ENCODE measurements around the gene LCE1E.

The LCE1E gene

DNA sequence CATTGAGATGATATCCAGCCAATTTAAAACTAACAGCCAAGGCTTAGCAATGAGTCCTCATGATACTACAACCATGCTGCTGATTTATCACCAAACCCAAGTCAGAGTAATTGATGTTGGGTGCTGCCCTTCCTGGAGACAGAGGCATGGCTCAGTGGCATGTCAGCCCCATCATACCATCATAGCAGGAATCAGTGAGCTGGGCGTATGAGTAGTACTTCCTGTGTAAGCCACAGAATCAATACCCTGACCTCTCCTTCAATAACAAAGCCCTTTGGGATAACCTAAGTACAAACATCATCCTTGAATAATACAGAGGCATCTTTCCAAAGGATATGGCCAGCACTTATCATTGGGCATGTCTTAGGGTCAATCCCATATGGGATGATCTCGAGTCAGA lies 3.0 kb upstream of the LCE1E start:
- no peak for DNase-seq

DNA sequence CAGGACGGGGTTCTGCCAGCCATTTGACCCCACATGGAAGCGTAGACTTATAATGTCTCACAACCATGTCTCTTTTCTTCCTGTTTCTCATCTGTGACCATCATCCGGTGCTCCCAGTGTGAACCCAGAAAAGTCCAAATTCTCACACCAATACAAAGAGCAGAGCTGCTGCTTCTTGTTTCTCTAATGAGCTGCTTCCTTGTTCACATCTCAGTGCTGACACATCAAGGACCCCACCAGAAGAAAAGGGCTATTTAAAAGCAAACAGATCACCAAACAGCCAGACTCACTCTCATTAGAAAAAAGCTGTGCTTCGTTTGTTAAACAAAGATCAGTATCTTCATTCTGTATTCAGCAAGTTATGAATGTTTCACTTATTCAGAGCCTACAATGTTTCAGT lies 9.6 kb downstream of the LCE1E start:
- DNase-seq: no peak

DNA sequence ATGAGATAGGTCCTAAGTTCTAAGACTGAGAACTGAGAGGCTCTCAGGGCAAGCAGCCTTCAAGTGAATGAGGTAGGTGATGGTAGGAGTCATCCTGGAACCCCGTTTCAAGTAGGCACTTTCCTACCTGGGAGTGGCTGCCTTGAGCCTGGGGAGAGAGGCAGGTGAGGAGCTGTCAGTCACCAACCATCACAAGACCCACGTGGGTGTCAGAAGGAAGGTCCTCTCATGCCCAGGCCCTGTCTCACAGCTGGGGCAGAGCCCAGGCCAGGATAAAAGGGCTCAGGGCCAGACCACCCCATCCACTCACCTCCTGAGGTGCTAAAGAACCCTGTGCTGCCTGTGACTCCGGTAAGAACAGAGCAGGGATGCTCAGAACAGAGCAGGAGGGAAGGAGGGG lies 10.4 kb downstream of the LCE1E start, which contains the start of gene LCE1D:
Gene LCE1D (plus strand): TSS at position 301 of the 400 bp plus-strand sequence. CDS start 1,074 bp downstream, outside the sequence.
- DNase-seq: no peak

DNA sequence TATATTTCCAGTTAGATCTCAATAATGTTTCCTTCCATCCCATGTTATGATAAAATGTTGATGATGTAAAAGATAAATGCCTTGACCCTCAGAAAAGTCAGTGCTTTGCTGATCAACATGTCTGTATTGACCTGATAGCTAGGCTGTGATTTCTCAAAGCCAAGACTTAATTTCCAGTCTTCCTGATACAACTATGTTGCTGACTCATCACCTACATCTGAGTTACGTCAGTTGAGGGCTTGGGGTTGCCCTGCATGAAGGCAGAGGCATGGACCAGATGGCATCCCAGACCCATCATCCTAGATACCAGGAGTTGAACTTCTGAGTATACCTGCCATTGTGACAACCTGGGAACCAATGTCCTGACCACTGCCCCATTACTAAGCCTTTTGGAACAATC lies 15.3 kb downstream of the LCE1E start:
- DNase-seq: no peak

DNA sequence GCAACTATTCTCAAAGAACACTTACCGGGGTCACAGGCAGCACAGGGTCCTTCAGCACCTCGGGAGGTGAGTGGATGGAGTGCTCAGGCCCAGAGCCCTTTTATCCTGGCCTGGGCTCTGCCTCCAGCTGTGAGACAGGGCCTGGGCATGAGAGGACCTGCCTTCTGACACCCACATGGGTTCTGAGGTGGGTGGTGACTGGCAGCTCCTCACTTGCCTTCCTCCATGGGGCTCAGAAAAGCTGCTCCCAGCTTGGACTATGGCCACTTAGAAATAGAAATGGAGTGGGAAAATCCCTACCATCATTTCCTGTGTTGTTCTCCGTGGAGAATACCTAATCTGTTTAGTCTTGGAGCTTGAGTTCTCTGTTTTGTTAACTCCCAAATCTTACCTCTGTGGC lies 20.5 kb downstream of the LCE1E start, which contains the start of gene LCE1C:
Gene LCE1C (minus strand): TSS at position 76 of the 400 bp plus-strand sequence. CDS start 1,173 bp downstream, outside the sequence.
- DNase-seq: no peak

DNA sequence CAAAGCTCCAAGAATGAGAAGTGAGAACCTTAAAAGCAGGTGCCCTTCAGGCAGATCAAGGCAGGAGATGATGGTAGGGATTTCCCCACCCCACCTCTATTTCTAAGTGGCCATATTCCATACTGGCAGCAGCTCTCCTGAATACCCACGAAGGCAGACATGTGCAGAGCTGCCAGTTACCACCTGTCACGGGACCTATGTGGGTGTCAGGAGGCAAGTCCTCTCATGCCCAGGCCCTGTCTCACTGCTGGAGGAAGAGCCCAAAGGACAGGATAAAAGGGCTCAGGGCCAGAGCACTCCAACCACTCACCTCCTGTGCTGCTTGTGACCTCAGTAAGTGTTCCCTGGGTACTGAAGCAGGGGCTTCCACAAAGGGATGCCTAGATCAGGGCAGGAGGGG lies 25.0 kb downstream of the LCE1E start:
- no peak for DNase-seq

DNA sequence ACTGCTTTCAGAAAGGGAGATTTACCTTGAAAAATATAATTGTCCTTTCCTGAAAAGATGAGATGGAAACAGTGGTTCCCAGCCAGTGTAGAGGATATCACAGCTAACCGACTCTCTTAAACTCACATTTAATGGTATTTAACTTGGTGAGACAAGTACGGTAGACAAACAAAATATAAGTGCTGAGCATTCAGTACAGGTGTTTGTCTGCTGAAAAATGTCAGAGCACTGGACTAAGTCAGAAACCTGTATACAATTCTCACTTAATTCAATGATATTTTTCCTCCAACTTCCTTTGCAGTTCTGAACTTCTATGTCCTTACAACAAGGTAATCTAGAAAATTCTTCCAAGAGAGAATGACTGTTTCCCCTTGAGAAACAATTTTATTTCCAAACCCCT lies 25.6 kb downstream of the LCE1E start, which contains the start of gene LCE1B:
Gene LCE1B (plus strand): TSS at position 301 of the 400 bp plus-strand sequence. CDS start 476 bp downstream, outside the sequence.
- no peak for DNase-seq

DNA sequence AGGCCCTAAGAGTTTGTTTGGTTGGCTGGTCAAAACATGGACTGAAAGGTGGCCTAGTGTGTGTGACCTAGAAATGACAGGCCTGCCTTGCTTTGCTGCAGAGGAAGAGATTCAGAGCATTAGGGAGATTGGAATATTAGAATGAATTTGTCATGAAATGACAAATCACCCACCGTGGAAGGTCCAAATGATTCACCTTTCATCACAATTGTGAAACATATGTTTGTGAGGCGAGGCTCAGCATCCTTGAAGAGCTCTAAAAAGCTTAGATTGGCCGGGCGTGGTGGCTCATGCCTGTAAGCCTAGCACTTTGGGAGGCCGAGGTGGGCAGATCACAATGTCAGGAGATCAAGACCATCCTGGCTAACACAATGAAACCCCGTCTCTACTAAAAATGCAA lies 31.3 kb downstream of the LCE1E start:
- DNase-seq: no peak

DNA sequence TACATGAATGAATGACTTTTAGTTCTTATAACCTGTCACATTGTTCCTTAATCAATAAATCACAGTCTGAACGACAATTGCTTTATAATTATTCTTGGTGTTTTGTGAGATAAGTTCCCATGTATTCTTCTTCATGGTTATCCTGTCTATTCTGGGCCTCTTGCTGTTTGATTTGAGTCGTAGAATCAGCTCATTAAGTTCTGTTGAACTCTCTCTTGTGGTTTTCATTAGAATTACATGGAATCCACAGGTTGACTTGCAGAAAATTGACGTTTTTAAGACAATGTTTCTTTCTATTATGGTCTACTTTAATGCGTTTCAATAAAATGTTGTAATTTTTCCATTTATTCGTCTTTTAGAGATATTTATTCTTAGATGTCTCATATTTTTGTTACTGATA lies 37.2 kb downstream of the LCE1E start:
- DNase-seq: no peak

DNA sequence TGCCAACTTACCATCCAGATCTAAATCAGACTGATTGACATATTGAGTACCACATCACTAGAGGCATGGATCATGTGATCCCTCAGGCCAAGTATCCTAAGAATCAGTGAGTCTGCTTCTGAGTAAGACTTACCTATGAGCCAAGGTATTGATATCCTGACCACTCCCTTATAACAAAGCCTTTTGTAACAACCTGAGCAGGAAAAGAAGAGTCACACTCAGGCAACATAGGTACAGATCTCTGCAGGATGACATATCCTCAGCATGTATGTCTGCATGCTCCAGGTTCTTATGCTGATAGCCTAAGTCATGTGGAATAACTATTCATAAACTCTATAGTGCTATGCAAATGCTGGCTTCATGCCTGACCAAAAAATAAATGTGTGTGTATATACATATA lies 38.9 kb downstream of the LCE1E start:
- no peak for DNase-seq

DNA sequence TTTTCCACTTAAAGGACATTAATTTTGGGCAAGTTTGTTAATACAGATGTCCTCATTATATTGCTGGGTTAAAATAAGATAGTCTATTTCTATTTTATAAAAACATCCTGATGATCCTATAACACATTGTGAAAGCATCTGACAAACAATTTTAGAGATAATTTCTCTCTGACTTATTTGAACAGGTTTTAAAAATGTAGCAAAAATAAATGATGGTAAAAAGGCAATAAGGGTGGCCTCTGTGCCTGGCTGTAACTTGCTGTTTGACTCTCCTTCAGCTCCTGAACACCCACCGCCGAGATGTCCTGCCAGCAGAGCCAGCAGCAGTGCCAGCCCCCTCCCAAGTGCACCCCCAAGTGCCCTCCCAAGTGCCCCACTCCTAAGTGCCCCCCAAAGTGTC lies 41.1 kb downstream of the LCE1E start, which contains the start of gene LCE1A:
Gene LCE1A (plus strand): TSS at position 301 of the 400 bp plus-strand sequence. CDS start 0 bp downstream, at position 301.
- DNase-seq: no peak

DNA sequence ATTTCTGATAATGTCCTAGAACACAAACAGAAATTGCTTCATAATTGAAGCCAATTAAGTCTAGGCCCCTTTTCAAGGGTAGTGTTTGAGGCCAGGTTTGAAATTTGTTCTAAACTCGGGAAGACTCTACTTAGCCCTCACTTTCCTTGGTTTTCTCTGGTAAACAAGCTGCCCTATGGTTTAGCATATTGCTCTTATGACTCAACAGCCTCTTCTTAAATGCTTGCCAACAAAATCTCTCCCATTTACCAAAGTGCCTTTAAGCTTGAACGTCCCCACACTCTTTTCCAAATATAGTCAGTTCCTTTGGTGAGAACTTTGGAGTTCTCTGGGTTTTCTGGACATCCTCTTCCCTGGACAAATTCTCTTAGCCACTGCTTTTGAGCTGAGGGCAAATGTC lies 50.8 kb downstream of the LCE1E start:
- no peak for DNase-seq
